Neural cell (in vitro differentiated cells): Measurements from ENCODE around the gene SEC16A. TPM values are rescaled to one million over a fixed set of nuclear protein-coding genes. Genes with fewer than 3 reads are reported as not detected.

ENCODE experiments used
- H2AFZ ChIP-seq: fragments of 200-600, 300-800 bp; sonication (generic), shearing (Covaris generic); 2 replicates; pipeline ENCODE4 v1.6.0; 2014; ENCODE audit warnings: low read depth, mild to moderate bottlenecking, antibody characterized with exemption, low read length, moderate library complexity
- H3F3A ChIP-seq: fragments of 200-600 bp; shearing (Covaris generic); 2 replicates; pipeline ENCODE4 v1.6.1; 2016; ENCODE audit warnings: mild to moderate bottlenecking, moderate library complexity, mixed read lengths, antibody characterized with exemption, low read length; ENCODE audit not compliant: insufficient read depth, poor library complexity, severe bottlenecking
- H3K27ac ChIP-seq: fragments of 200-600, 300-800 bp; sonication (generic), shearing (Covaris generic); 2 replicates; pipeline ENCODE4 v1.5.1; 2014; ENCODE audit warnings: mild to moderate bottlenecking, low read length, moderate library complexity
- H3K27me3 ChIP-seq: fragments of 300-800, 200-600 bp; sonication (generic), shearing (Covaris generic); 2 replicates; pipeline ENCODE4 v1.6.0; 2014; ENCODE audit warnings: mild to moderate bottlenecking, low read depth, low read length, moderate library complexity; ENCODE audit not compliant: insufficient read depth
- H3K36me3 ChIP-seq: fragments of 300-800, 200-600 bp; sonication (generic), shearing (Covaris generic); 2 replicates; pipeline ENCODE4 v1.5.1; 2014; ENCODE audit warnings: mild to moderate bottlenecking, antibody characterized with exemption, low read length, moderate library complexity; ENCODE audit not compliant: insufficient read depth
- H3K4me2 ChIP-seq: fragments of 300-800, 200-600 bp; sonication (generic), shearing (Covaris generic); 2 replicates; pipeline ENCODE4 v1.6.0; 2014; ENCODE audit warnings: mild to moderate bottlenecking, low read length
- H3K4me3 ChIP-seq: fragments of 300-800, 200-600 bp; sonication (generic), shearing (Covaris generic); 2 replicates; pipeline ENCODE4 v1.5.1; 2014; ENCODE audit warnings: mild to moderate bottlenecking, low read length, moderate library complexity
- H3K79me2 ChIP-seq: fragments of 200-600 bp; shearing (Covaris generic); replicated peaks from 2 replicates; pipeline ENCODE4 v1.6.0; 2014; ENCODE audit warnings: mild to moderate bottlenecking, low read length, moderate library complexity; ENCODE audit not compliant: insufficient read depth
- H3K9ac ChIP-seq: fragments of 300-800, 200-600 bp; sonication (generic), shearing (Covaris generic); 2 replicates; pipeline ENCODE4 v1.6.1; 2016; ENCODE audit warnings: mild to moderate bottlenecking, low read length, mixed read lengths
- H3K9me2 ChIP-seq: fragments of 200-600 bp; shearing (Covaris generic); 2 replicates; pipeline ENCODE4 v1.6.1; 2016; ENCODE audit warnings: mild to moderate bottlenecking, low read length, mixed read lengths; ENCODE audit not compliant: insufficient read depth
- H3K9me3 ChIP-seq: fragments of 200-600, 300-800 bp; sonication (generic), shearing (Covaris generic); 2 replicates; pipeline ENCODE4 v1.6.1; 2016; ENCODE audit warnings: mild to moderate bottlenecking, mixed run types, low read length, moderate library complexity, mixed read lengths
- H4K20me1 ChIP-seq: fragments of 200-600 bp; shearing (Covaris generic); 2 replicates; pipeline ENCODE4 v1.6.1; 2016; ENCODE audit warnings: mild to moderate bottlenecking, mixed run types; ENCODE audit not compliant: insufficient read depth
- CTCF ChIP-seq: fragments of 450-650 bp; IDR thresholded peaks from 2 replicates; pipeline ENCODE4 v1.5.1; 2014; ENCODE audit warnings: antibody characterized with exemption, mild to moderate bottlenecking, moderate library complexity; ENCODE audit not compliant: poor library complexity, severe bottlenecking
- EP300 ChIP-seq: fragments of 450-650 bp; conservative IDR thresholded peaks from 2 replicates; pipeline ENCODE4 v1.6.1; 2014; ENCODE audit warnings: antibody characterized with exemption, mild to moderate bottlenecking, moderate library complexity; ENCODE audit not compliant: poor library complexity, severe bottlenecking
- EZH2 ChIP-seq: fragments of 200-600, 300-800 bp; shearing (Covaris generic), sonication (generic); IDR thresholded peaks from 2 replicates; pipeline ENCODE4 v1.6.1; 2014; ENCODE audit warnings: antibody characterized with exemption, low read length, borderline replicate concordance, mild to moderate bottlenecking; ENCODE audit not compliant: insufficient read depth, poor library complexity, severe bottlenecking
- MXI1 ChIP-seq: fragments of 450-650 bp; conservative IDR thresholded peaks from 2 replicates; pipeline ENCODE4 v1.6.1; 2014; ENCODE audit warnings: antibody characterized with exemption, mild to moderate bottlenecking; ENCODE audit not compliant: poor library complexity, severe bottlenecking
- POLR2AphosphoS5 ChIP-seq: IDR thresholded peaks from 2 replicates; pipeline ENCODE4 v1.6.1; 2012
- RAD21 ChIP-seq: fragments of 450-650 bp; conservative IDR thresholded peaks from 2 replicates; pipeline ENCODE4 v1.6.1; 2014; ENCODE audit warnings: antibody characterized with exemption, mild to moderate bottlenecking, moderate library complexity
- REST ChIP-seq: IDR thresholded peaks from 2 replicates; pipeline ENCODE4 v1.6.1; 2012; ENCODE audit warnings: borderline replicate concordance
- SMC3 ChIP-seq: fragments of 450-650 bp; conservative IDR thresholded peaks from 2 replicates; pipeline ENCODE4 v1.6.1; 2014; ENCODE audit warnings: antibody characterized with exemption, mild to moderate bottlenecking, moderate library complexity; ENCODE audit not compliant: poor library complexity
- TAF1 ChIP-seq: IDR thresholded peaks from 2 replicates; pipeline ENCODE4 v1.6.1; 2012; ENCODE audit warnings: low read depth
- polyA plus RNA-seq: library from polyadenylated mRNA; depleted of rRNA; stranded (reverse); fragments of >200 nt; gene quantifications from 2 replicates; pipeline ENCODE4 v1.2.3, GENCODE V29; 2014

Gene SEC16A
- polyA plus RNA-seq, 1 donor from 2014 or later = 15.4 TPM

GRCh38 chr9:136396219-136396515 is 86.7 kb downstream of the SEC16A start:
- TF ChIP-seq EP300 = no peak
- no peak for TF ChIP-seq EZH2
- no peak for TF ChIP-seq MXI1
- TF ChIP-seq POLR2AphosphoS5 = no peak
- TF ChIP-seq TAF1 = no peak
- TF ChIP-seq REST = no peak
- no peak for TF ChIP-seq RAD21
- Histone ChIP-seq H3K9ac (no peak overlapping the region), H3F3A (no peaks in the 10 kb centered on the region), H3K27me3 (no peaks in the 10 kb centered on the region), H3K36me3 (peaks cover 3% of the 10 kb centered on the region), H3K9me3 (no peaks in the 10 kb centered on the region), H3K4me3 (no peak overlapping the region), H2AFZ (no peak overlapping the region), H3K79me2 (peaks cover 21% of the 10 kb centered on the region), H3K27ac (no peak overlapping the region), H3K9me2 (no peaks in the 10 kb centered on the region), H4K20me1 (no peaks in the 10 kb centered on the region), H3K4me2 (no peak overlapping the region)

GRCh38 chr9:136395345-136396218 is 87.3 kb downstream of the SEC16A start:
- no peak overlapping the region for H3K4me3 ChIP-seq
- no peaks in the 10 kb centered on the region for H3K9me2 ChIP-seq
- peaks cover 3% of the 10 kb centered on the region for H3K36me3 ChIP-seq
- no peaks in the 10 kb centered on the region for H3K9me3 ChIP-seq
- H3K27me3 ChIP-seq = no peaks in the 10 kb centered on the region
- no peak overlapping the region for H3K9ac ChIP-seq
- H3K4me2 ChIP-seq = no peak overlapping the region
- H3K27ac ChIP-seq = no peak overlapping the region
- no peaks in the 10 kb centered on the region for H3F3A ChIP-seq
- H3K79me2 ChIP-seq = peaks cover 21% of the 10 kb centered on the region
- no peaks in the 10 kb centered on the region for H4K20me1 ChIP-seq
- H2AFZ ChIP-seq = no peak overlapping the region
- TF ChIP-seq RAD21 = no peak

- no peaks in the 10 kb centered on the region for H3K27me3 ChIP-seq
- no peak overlapping the region for H3K9ac ChIP-seq
- H4K20me1 ChIP-seq = no peaks in the 10 kb centered on the region
- H3K4me3 ChIP-seq = no peak overlapping the region
- no peaks in the 10 kb centered on the region for H3K9me3 ChIP-seq
- no peaks in the 10 kb centered on the region for H3K9me2 ChIP-seq
- no peak overlapping the region for H3K4me2 ChIP-seq
- H3K79me2 ChIP-seq = peaks cover 21% of the 10 kb centered on the region
- H3K27ac ChIP-seq = no peak overlapping the region
- no peak overlapping the region for H2AFZ ChIP-seq
- no peaks in the 10 kb centered on the region for H3F3A ChIP-seq
- TF ChIP-seq REST (no peak), EP300 (no peak), CTCF (no peak), TAF1 (no peak), POLR2AphosphoS5 (no peak), SMC3 (no peak), MXI1 (no peak), RAD21 (no peak), EZH2 (no peak)
- peaks cover 3% of the 10 kb centered on the region for H3K36me3 ChIP-seq
Measured at GRCh38 chr9:136395020-136395340, 87.9 kb downstream of the SEC16A start.
